Putamen (tissue), 1 donor: ENCODE measurements around the gene NECAB2.

Source experiments
- DNase-seq: peaks from one replicate; pipeline ENCODE4 v3.0.0-alpha.2; 2016; ENCODE audit warnings: low spot score

NECAB2 gene

GRCh38 chr16:83967091-83967490 lies 953 bp upstream of the NECAB2 start:
- DNase-seq = no peak

- no peak for DNase-seq
Measured at GRCh38 chr16:83968306-83968851, 335 bp downstream of the NECAB2 start.

- no peak for DNase-seq
Measured at GRCh38 chr16:83968891-83969649, 1.0 kb downstream of the NECAB2 start.

GRCh38 chr16:83969771-83970429 lies 1.9 kb downstream of the NECAB2 start:
- no peak for DNase-seq

- DNase-seq = no peak
Measured at GRCh38 chr16:83970430-83970815, 2.4 kb downstream of the NECAB2 start.

GRCh38 chr16:83971165-83972130 lies 3.4 kb downstream of the NECAB2 start:
- DNase-seq = no peak

GRCh38 chr16:83972256-83973008 lies 4.4 kb downstream of the NECAB2 start:
- DNase-seq = no peak

- no peak for DNase-seq
Measured at GRCh38 chr16:83973077-83973476, 5.0 kb downstream of the NECAB2 start.

GRCh38 chr16:83973581-83974385 lies 5.7 kb downstream of the NECAB2 start:
- DNase-seq = no peak

- DNase-seq = peak; percentile 53
Measured at GRCh38 chr16:83974475-83974874, 6.4 kb downstream of the NECAB2 start.

- DNase-seq = no peak
Measured at GRCh38 chr16:83975590-83976260, 7.7 kb downstream of the NECAB2 start.

- no peak for DNase-seq
Measured at GRCh38 chr16:83977056-83977815, 9.2 kb downstream of the NECAB2 start.

- no peak for DNase-seq
Measured at GRCh38 chr16:83978401-83978904, 10.4 kb downstream of the NECAB2 start.

GRCh38 chr16:83979441-83979840 lies 11.4 kb downstream of the NECAB2 start:
- DNase-seq = no peak

- DNase-seq = no peak
Measured at GRCh38 chr16:83980794-83981193, 12.8 kb downstream of the NECAB2 start.

- no peak for DNase-seq
Measured at GRCh38 chr16:83981799-83982198, 13.8 kb downstream of the NECAB2 start.

GRCh38 chr16:83983491-83983890 lies 15.4 kb downstream of the NECAB2 start:
- peak; percentile 61 for DNase-seq

GRCh38 chr16:83989300-83989699 lies 21.3 kb downstream of the NECAB2 start:
- DNase-seq = no peak

GRCh38 chr16:83990492-83990891 lies 22.4 kb downstream of the NECAB2 start:
- no peak for DNase-seq
